SK-N-DZ (cell line): Measurements from ENCODE around the gene USPL1.

ENCODE experiments used
- DNase-seq: peaks from one replicate; pipeline ENCODE4 v3.0.0-alpha.2; 2015; ENCODE audit warnings: low spot score
- small RNA-seq, 2 experiments: library from RNA; depleted of rRNA; stranded (forward); fragments of <200 nt; gene quantifications; one replicate each; pipeline ENCODE3, GENCODE V24; 2014

The USPL1 gene

DNA sequence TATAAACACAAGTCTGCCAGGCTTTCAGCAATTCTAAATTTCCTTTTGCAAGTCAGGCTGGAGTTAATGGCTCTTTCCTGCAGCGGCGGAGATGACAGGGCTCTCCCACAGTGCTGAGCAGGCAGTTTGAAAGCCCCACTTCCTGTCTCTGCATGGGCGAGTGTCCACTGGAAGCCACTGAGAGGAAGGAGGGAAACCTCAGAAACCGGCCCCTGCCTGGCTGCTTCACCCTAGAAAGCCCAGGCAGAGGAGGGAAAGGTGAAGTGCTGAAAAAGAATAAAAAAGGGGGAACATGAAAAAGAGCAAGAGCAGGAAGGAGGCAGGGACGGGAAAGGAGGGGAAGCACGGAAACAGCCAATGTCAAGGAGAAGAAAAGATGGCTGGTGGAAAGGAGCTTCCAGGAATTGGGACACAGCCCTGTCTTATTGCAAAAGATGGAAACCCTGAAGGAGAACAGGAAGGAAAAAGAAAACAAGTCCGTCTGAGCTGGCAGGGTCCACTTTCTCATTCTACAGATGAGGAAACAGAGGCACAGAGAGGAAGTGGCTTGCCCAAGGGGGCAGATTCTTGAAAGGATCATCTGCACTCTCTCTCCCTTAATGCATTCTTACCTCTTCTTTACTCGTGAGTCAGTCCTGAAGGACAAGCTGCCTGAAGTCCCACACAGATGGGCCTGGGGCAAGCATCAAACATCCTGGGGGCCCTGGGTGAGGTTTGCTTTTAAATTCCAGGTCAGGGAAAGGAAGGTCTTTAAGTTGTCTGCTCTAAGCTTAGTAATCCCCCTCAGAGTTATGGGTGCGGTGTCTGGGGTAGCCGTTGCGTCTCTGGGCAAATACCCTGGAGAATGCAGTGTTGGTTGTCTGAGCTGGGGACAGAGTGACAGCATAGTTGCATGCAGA, 78.8 kb downstream of the USPL1 start:
- no peak for DNase-seq

DNA sequence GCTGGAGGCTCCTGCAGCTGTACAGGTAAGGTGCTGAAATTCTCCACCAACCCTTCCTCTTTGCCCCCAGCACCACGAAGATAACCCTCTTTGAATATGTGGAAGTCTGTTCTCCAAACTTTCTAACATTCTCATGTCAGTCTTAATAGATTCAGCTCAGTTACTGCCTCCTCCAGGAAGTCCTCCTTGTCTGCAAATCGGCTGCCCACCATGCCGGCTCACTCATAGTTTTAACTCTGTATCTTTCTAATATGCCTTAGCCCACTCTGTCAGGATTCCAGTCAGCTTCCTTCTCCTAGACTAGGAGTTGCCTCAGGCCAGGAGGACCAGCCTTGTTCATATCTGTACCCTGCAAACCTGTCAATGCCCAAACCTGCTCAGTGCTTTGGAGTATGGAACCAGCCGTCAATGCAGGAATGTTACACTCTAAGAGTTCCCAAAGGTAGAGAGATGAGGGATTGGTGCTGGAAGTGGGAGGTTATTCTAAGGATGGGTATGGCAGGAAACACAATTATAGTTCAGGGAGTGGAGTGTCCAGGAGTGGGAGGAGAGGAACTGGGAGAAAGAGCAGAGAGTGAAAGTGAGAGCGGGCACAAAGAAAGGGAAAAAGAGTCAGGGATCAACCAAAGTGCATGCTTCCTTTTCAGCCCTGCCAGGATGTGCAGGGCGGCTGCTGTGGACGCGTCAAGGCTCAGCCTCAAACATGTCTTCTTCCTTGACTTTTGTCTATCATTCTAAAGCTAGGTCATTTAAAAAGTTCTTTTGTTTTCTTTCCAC, 79.6 kb downstream of the USPL1 start:
- no peak for DNase-seq

DNA sequence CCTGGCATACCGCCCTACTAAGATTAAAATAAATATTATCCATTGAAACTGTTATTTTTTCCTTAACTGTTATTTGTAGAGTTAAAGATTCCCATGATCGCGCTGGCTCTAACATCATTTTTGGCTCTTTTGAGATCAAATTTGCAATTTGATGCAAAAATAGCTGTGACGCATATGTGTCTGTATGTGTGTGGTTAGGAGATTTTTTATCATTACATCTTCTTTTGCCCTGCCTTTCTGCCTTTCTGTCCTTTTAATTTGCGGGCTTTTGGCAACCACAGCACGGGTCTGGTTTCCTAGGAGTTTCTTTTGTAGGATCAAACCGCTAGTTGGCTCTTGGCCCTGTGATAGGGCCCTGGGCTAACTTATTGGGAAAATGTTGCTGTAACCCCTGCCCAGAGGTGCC, 80.3 kb downstream of the USPL1 start:
- DNase-seq = no peak

DNA sequence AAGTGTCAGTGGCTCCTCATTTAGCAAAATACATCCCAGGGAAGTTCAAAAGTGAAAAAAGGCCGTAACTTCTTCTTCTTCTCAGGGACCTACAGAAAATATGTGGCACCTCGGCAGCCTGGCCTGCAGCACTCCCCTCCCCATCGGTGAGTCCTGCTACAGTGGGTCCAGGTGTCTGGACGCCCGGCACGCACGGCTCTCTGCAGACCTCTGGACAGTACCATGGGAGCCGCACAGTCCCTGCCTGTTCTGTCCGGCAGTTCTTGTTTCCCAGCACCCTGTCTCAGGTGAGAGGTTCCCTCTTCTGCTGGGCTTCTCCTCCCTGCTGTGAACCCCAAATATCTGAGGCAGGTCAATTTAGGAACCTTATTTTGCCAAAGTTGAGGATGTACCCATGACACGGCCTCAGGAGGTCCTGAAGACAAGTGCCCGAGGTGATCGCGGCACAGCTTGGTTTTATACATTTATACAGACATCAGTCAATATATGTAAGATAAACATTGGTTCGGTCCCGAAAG, 80.8 kb downstream of the USPL1 start:
- DNase-seq = no peak

DNA sequence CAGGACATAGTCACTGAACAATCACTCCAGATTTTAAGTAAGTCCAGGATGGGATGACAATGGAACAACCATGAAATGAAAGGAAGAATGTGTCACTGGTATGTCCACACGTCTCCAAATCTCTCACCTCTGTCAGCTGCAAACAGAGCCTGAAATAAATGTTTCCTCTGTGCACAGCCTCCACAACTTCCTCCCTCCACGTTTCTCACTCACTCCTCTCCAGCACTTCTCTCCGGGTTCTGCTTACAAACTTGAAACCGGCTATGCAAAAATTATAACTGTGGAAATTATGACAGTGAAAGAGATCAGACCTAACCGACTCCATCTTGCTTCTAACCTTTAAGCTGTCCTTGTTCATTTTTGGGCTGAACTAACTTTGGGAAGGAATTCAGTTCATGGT, 82.6 kb downstream of the USPL1 start:
- no peak for DNase-seq

DNA sequence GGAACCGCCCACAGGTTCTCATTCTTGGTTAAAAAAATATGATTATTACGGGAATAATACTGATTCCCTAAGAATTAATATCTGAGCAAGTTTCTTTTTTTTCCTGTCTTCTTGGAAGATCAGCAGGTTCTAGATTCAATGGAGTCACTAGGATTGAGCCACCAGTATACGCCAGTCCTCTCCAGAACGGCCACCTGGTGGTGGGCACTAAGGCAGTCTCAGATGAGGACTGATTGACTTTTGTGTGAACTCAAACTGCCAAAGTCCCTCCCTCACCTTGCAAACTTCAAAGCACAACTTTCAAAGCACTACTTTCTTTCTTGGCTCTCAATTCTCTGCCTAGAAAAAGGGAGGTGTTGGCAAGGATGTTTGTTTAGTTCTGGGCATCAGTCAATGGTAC, 84.3 kb downstream of the USPL1 start:
- DNase-seq = no peak

DNA sequence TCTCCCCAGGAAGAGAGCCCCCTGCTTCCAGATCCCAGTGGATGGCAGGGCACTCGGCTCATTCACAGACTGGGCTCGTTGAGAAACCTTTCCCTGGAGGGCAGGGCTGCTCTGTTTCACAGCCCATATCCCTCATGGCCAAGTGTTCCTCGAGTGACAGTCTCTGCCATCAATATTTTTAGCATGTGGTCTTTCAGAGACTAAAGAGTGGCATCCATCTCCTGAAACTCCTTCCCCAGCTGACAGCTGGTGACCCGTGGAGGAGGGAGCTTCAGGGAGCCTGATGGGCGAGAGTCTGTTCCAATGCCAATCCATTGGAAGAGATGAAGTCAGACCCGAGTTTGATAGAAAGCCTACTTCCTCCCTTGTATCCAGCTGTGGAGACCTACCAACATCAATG, 86.9 kb downstream of the USPL1 start:
- DNase-seq = no peak

DNA sequence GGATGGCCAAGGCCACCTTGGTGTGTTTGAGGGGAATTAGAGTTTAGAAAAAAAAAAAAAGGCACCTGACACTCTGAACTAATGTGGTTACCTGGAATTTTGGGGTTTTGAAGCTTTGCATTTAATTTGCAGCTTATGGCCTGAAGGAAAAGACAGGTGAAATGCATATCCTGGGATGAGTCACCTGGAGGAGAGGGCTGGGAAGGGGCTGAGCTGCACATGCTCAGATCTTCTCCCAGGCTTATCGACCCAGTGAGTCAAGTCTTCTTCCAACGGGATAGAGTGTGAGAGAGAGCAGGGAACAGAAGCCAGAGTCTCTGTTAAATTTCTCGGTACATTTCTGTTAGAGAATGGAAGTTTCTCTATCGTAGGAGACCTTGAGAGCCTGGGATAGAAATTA, 88.0 kb downstream of the USPL1 start:
- no peak for DNase-seq

DNA sequence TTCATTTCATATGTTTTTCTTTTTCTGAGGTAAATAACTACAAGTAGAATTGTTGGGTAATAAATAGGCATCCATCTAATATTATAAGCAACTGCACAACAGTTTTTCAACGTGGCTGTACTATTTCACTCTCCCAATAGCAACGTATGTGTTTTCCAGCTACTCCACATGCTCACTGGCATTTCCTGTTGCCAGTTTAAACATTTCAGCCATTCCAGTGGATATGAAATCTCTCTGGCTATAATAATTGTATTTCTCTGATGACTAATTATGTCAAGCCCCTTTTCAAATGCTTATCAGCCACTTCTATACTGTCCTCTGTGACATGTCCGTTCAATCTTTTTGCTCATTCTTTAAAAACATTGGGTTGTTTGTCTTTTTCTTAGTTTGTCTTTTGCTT, 90.8 kb downstream of the USPL1 start:
- DNase-seq = no peak

Small RNAs within 50 kb of the gene (small RNA-seq; reads per million reads assigned to genes)
- 0 reads per million in 2 experiments for gene RF00017
